ENCODE measurements around the gene TMEM59L. TPM values are rescaled to one million over a fixed set of nuclear protein-coding genes. Genes with fewer than 3 reads are reported as not detected.

Gene TMEM59L
- total and polyA plus RNA-seq, 10 of the 15 experiments (the other 5 are each of a cell fraction or from before 2014, with no cell fraction given), result 0.06 TPM; not detected in 9

- BruUV-seq (replicated peaks), result no TSS peak
- ChIA-PET POLR2A (no interaction called here), CTCF (no interaction called here)
Measured at GRCh38 chr19:18617562-18617961, 4.9 kb downstream of the TMEM59L start.

GRCh38 chr19:18618236-18618635, 5.6 kb downstream of the TMEM59L start:
- no peak overlapping the region for H2AFZ ChIP-seq (ENCODE audit: control insufficient read depth, low read depth, low read length)
- no peak overlapping the region for H3K4me2 ChIP-seq (ENCODE audit: control insufficient read depth, insufficient read depth)
- no peak for TF ChIP-seq CHD2 (IDR thresholded peaks at IDR 0.05; ENCODE audit: borderline replicate concordance, low read depth, low read length)
- no peak for TF ChIP-seq IRF4 (IDR thresholded peaks at IDR 0.05; ENCODE audit: low read depth, low read length)
- TF ChIP-seq SKIL (IDR thresholded peaks at IDR 0.05; ENCODE audit: low read depth, poor library complexity, severe bottlenecking), result no peak
- TF ChIP-seq SIX5 (IDR thresholded peaks at IDR 0.05; ENCODE audit: low read depth, low read length, severe bottlenecking), result no peak
- ChIA-PET CTCF (no interaction called here), RAD21 (ENCODE audit: unreplicated experiment) (no interaction called here), SMC1A (ENCODE audit: uncharacterized antibody, unreplicated experiment) (no interaction called here), POLR2A (no interaction called here)
- BruUV-seq (replicated peaks), result no TSS peak
- in situ Hi-C loops (cut with MboI), result no loop called here
- peaks cover 2 to 3% of the 10 kb centered on the region in 2 experiments for H3K27me3 ChIP-seq (replicated peaks in 1 of 2; ENCODE audit: control insufficient read depth in 2 of 2, insufficient read depth in 2 of 2, low read length in 1 of 2)
- no peaks in the 10 kb centered on the region for H3K79me2 ChIP-seq (ENCODE audit: control insufficient read depth, insufficient read depth, low read length)
- FAIRE-seq, result no peak
- H4K20me1 ChIP-seq (ENCODE audit: control insufficient read depth, insufficient read depth), result peaks cover 2% of the 10 kb centered on the region; the same call in 1 of the 2 replicates
- no peak overlapping the region for H3K9ac ChIP-seq (ENCODE audit: control insufficient read depth, insufficient read depth, low read length)
- H3K36me3 ChIP-seq (ENCODE audit: control insufficient read depth in 2 of 2, insufficient read depth in 2 of 2, low read length in 1 of 2), result no peaks in the 10 kb centered on the region
- H3K4me1 ChIP-seq (ENCODE audit: control insufficient read depth, insufficient read depth, low read length), result no peaks in the 10 kb centered on the region
- WGBS (ENCODE audit: insufficient coverage, insufficient replicate concordance, low lambda C conversion rate, missing lambda C conversion rate), result 58% methylated on average over 13 of the region's 13 CpGs
- no peak for DNase-seq (ENCODE audit: low read depth, low spot score)
- intact Hi-C loops (cut with micrococcal nuclease; ENCODE audit: unreplicated experiment), result no loop called here
- H3K27ac ChIP-seq (ENCODE audit: control insufficient read depth, insufficient read depth), result no peak overlapping the region
- ATAC-seq, result no peak
- no peak overlapping the region for H3K4me3 ChIP-seq
- no peaks in the 10 kb centered on the region for H3K9me3 ChIP-seq (replicated peaks; ENCODE audit: control insufficient read depth, insufficient read depth, low read length)

More at GRCh38 chr19:18617562-18617961, 4.9 kb downstream of the TMEM59L start:
- ATAC-seq (no peak), DNase-seq (ENCODE audit: low read depth, low spot score) (no peak), FAIRE-seq (no peak)
- Histone ChIP-seq H3K9ac (ENCODE audit: control insufficient read depth, insufficient read depth, low read length) (no peak overlapping the region), H3K27ac (ENCODE audit: control insufficient read depth, insufficient read depth) (no peak overlapping the region), H3K27me3 (replicated peaks in 1 of 2; ENCODE audit: control insufficient read depth in 2 of 2, insufficient read depth in 2 of 2, low read length in 1 of 2) (peaks cover 3 to 4% of the 10 kb centered on the region in 2 experiments), H3K4me2 (ENCODE audit: control insufficient read depth, insufficient read depth) (no peak overlapping the region), H3K36me3 (ENCODE audit: control insufficient read depth in 2 of 2, insufficient read depth in 2 of 2, low read length in 1 of 2) (no peaks in the 10 kb centered on the region), H3K4me1 (ENCODE audit: control insufficient read depth, insufficient read depth, low read length) (no peaks in the 10 kb centered on the region), H3K4me3 (no peak overlapping the region), H4K20me1 (ENCODE audit: control insufficient read depth, insufficient read depth) (peaks cover 2% of the 10 kb centered on the region; the same call in 1 of the 2 replicates), H3K9me3 (replicated peaks; ENCODE audit: control insufficient read depth, insufficient read depth, low read length) (no peaks in the 10 kb centered on the region), H3K79me2 (ENCODE audit: control insufficient read depth, insufficient read depth, low read length) (no peaks in the 10 kb centered on the region), H2AFZ (ENCODE audit: control insufficient read depth, low read depth, low read length) (no peak overlapping the region)
- SMC1A ChIA-PET (ENCODE audit: uncharacterized antibody, unreplicated experiment), result no interaction called here
- RAD21 ChIA-PET (ENCODE audit: unreplicated experiment), result no interaction called here
- intact Hi-C loops (cut with micrococcal nuclease; ENCODE audit: unreplicated experiment) (no loop called here), in situ Hi-C loops (cut with MboI) (no loop called here)
- no peak for TF ChIP-seq ATF2 (IDR thresholded peaks at IDR 0.05; ENCODE audit: low read length)
- no peak for TF ChIP-seq MXI1 (IDR thresholded peaks at IDR 0.05; ENCODE audit: low read depth, low read length)
